Adrenal gland (tissue), 12 donors: ENCODE results near the gene ZDHHC24. TPM values are rescaled to one million over a fixed set of nuclear protein-coding genes. Genes with fewer than 3 reads are reported as not detected.

Experiments used
- DNase-seq, 7 donors: peaks; one replicate each; pipeline ENCODE4 v3.0.0-alpha.2; 2019 to 2020
- H3K27ac ChIP-seq, 5 donors: fragments of 200-600 bp; sonication (generic) in 4 of 5; 1 replicate in 3 of 5; 2 replicates in 2 of 5; pipeline versions ENCODE4 v1.5.1 to v1.8.0; 2016 to 2020; ENCODE audit warnings: mild to moderate bottlenecking in 1 of 5
- H3K27me3 ChIP-seq: fragments of 200-600 bp; 2 replicates; pipeline ENCODE4 v1.8.0; 2021
- H3K36me3 ChIP-seq, 2 donors: fragments of 200-600 bp; replicated peaks in 1 of 2; 1 replicate in 1 of 2; 2 replicates in 1 of 2; pipeline versions ENCODE4 v1.5.1 to v1.8.0; 2018 to 2022
- H3K4me1 ChIP-seq, 2 donors: fragments of 200-600 bp; replicated peaks in 1 of 2; 1 replicate in 1 of 2; 2 replicates in 1 of 2; pipeline versions ENCODE4 v1.5.1 to v1.8.0; 2018 to 2021
- H3K4me3 ChIP-seq, 4 donors: fragments of 200-600 bp; sonication (generic) in 3 of 4; one replicate each; pipeline ENCODE4 v1.5.1; 2016 to 2018
- H3K9me3 ChIP-seq, 3 donors: fragments of 200-600 bp; sonication (generic) in 1 of 3; replicated peaks in 1 of 3; 1 replicate in 2 of 3; 2 replicates in 1 of 3; pipeline versions ENCODE4 v1.5.1 to v1.8.0; 2016 to 2021
- CTCF ChIP-seq, 6 experiments: fragments of 450-650 bp in 4 of 6; fragments of 200-600 bp in 2 of 6; sonication (generic) in 1 of 6; IDR thresholded peaks; 1 replicate in 5 of 6; 2 replicates in 1 of 6; pipeline versions ENCODE4 v1.5.1 to v1.8.0; 2016 to 2021; ENCODE audit warnings: antibody characterized with exemption in 6 of 6, mild to moderate bottlenecking in 2 of 6, moderate library complexity in 1 of 6
- POLR2A ChIP-seq, 2 donors: fragments of 450-650 bp; IDR thresholded peaks; one replicate each; pipeline ENCODE4 v1.6.1; 2017; ENCODE audit warnings: antibody characterized with exemption in 2 of 2, mild to moderate bottlenecking in 2 of 2, moderate library complexity in 1 of 2
- WGBS, 4 donors: extraction: QIAGEN DNeasy Blood & Tissue Kit in 2 of 4; methylation state at CpG; one replicate each; pipeline versions ENCODE4 v1.1.5 to v1.1.7; 2013 to 2017; 5-methylcytosine and 5-hydroxymethylcytosine counted together
- intact Hi-C, 2 donors: fragments of 100-400 bp; cut with DNase I; formaldehyde crosslinking; loops; one replicate each; pipeline versions ENCODE4 v1.14.1 to v1.15.0; 2022 to 2023
- polyA plus RNA-seq, 3 donors: library from polyadenylated mRNA; stranded (reverse); fragments of 200-250 nt in 2 of 3; fragments of 350-450 nt in 1 of 3; fragmentation: Illumina TruSeq in 1 of 3; extraction: RNeasy Lipid Tissue Mini Kit (QIAGEN cat#74804) in 1 of 3; gene quantifications; one replicate each; pipeline ENCODE4 v1.2.3, GENCODE V29; 2013 to 2014
- total RNA-seq, 9 donors: library from RNA; depleted of rRNA in 4 of 9; stranded (reverse); fragments of >200 nt in 4 of 9; fragments of 120-200 nt in 1 of 9; fragmentation: NEBNext Ultra II Directional in 1 of 9; extraction: Animal tissue kit (Norgen Biotek cat#: 25700) in 1 of 9; gene quantifications; one replicate each; pipeline versions ENCODE4 v1.1.0 to v1.2.4, GENCODE V29; 2013 to 2023
- donor health status: healthy with polysubstance abuse.
- donor health status: Bipolar disorder and iron deficiency.
- donor health status: DM: yes; HTN: yes; CAD: no.
- donor health status: DM: no; HTN: no; CAD: no.
- donor health status: DM: no; HTN: no; CAD: no.
- donor health status: DM: yes; HTN: yes; CAD: no.

The ZDHHC24 gene
- total and polyA plus RNA-seq, 12 donors = 8.6 to 34.7 (median 18.8) TPM

GRCh38 chr11:66530927-66531709 is 14.7 kb downstream of the ZDHHC24 start:
- H3K27me3 ChIP-seq = no peaks in the 10 kb centered on the region
- H3K4me3 ChIP-seq = no peak overlapping the region
- DNase-seq = no peak

GRCh38 chr11:66529655-66530054 is 16.2 kb downstream of the ZDHHC24 start:
- 83 to 93% (median 91%) methylated on average over 2 to 13 of the region's 13 CpGs for WGBS, 4 donors
- H3K27ac ChIP-seq = no peak overlapping the region
- DNase-seq = no peak
- H3K4me3 ChIP-seq = no peak overlapping the region
- H3K27me3 ChIP-seq = no peaks in the 10 kb centered on the region
- intact Hi-C loops = no loop called here
- TF ChIP-seq POLR2A (IDR thresholded peaks at IDR 0.05) (no peak), CTCF (IDR thresholded peaks at IDR 0.05) (no peak)
- no peaks in the 10 kb centered on the region for H3K4me1 ChIP-seq
- H3K9me3 ChIP-seq = no peaks in the 10 kb centered on the region
- no peaks in the 10 kb centered on the region for H3K36me3 ChIP-seq

More at GRCh38 chr11:66530927-66531709, 14.7 kb downstream of the ZDHHC24 start:
- intact Hi-C loops = no loop called here
- peaks cover 0 to 4% of the 10 kb centered on the region in 2 donors for H3K36me3 ChIP-seq
- H3K27ac ChIP-seq = no peak overlapping the region
- H3K4me1 ChIP-seq = no peaks in the 10 kb centered on the region
- H3K9me3 ChIP-seq = no peaks in the 10 kb centered on the region
- TF ChIP-seq CTCF (IDR thresholded peaks at IDR 0.05) (no peak), POLR2A (IDR thresholded peaks at IDR 0.05) (no peak)
- 82 to 97% (median 90%) methylated on average over 5 to 10 of the region's 10 CpGs for whole genome bisulfite sequencing, 4 donors

- intact Hi-C loops = no loop called here
- H3K36me3 ChIP-seq = no peaks in the 10 kb centered on the region
These were observed 16.8 kb downstream of the ZDHHC24 start for GRCh38 chr11:66529069-66529468.

More at GRCh38 chr11:66529069-66529468, 16.8 kb downstream of the ZDHHC24 start:
- Histone ChIP-seq H3K4me1 (no peaks in the 10 kb centered on the region), H3K27me3 (no peaks in the 10 kb centered on the region), H3K9me3 (no peaks in the 10 kb centered on the region), H3K27ac (no peak overlapping the region), H3K4me3 (no peak overlapping the region)
- TF ChIP-seq CTCF (IDR thresholded peaks at IDR 0.05) = no peak
- no peak for TF ChIP-seq POLR2A (IDR thresholded peaks at IDR 0.05)
- DNase-seq = no peak
- 81 to 84% (median 83%) methylated on average over 10 of the region's 10 CpGs for WGBS, 4 donors
